HepG2 (cell line): ENCODE measurements around the gene ADCY9. TPM values are rescaled to one million over a fixed set of nuclear protein-coding genes. Genes with fewer than 3 reads are reported as not detected.

Experiments used
- ETV5 ChIP-seq: IDR thresholded peaks from 2 replicates; pipeline ENCODE4 v1.6.1; 2018; ENCODE audit warnings: missing biosample characterization, missing genetic modification reagents, inconsistent platforms, borderline replicate concordance
- FOSL1 ChIP-seq: sonication (generic); formaldehyde crosslinking; IDR thresholded peaks from 2 replicates; pipeline ENCODE4 v1.9.0; 2021; ENCODE audit warnings: missing genetic modification reagents, borderline replicate concordance
- FOXP1 ChIP-seq, 2 experiments: fragments of 450-650 bp in 1 of 2; IDR thresholded peaks; 2 replicates each; pipeline ENCODE4 v1.6.1; 2017 to 2018; ENCODE audit warnings: antibody characterized with exemption in 1 of 2
- KLF13 ChIP-seq: sonication (generic); formaldehyde crosslinking; IDR thresholded peaks from 2 replicates; pipeline ENCODE4 v1.4.0; 2020; ENCODE audit warnings: mild to moderate bottlenecking, missing genetic modification reagents
- MED13 ChIP-seq: sonication (generic); formaldehyde crosslinking; IDR thresholded peaks from 2 replicates; pipeline ENCODE4 v1.5.0; 2020; ENCODE audit warnings: missing genetic modification reagents
- PRPF4 ChIP-seq: fragments of 200-400 bp; formaldehyde crosslinking; IDR thresholded peaks from 2 replicates; pipeline ENCODE4 v1.6.1; 2016; ENCODE audit warnings: low read length, low read depth; ENCODE audit not compliant: poor library complexity, severe bottlenecking
- RXRB ChIP-seq: IDR thresholded peaks from 2 replicates; pipeline ENCODE4 v1.6.1; 2016; ENCODE audit warnings: borderline replicate concordance, missing genetic modification reagents, missing compliant biosample characterization
- ZFP36 ChIP-seq: fragments of 150-350 bp; IDR thresholded peaks from 2 replicates; pipeline ENCODE4 v1.6.1; 2018; ENCODE audit warnings: borderline replicate concordance, low read length, low read depth; ENCODE audit not compliant: partially characterized antibody
- ZNF17 ChIP-seq: sonication (generic); formaldehyde crosslinking; IDR thresholded peaks from 2 replicates; pipeline ENCODE4 v1.5.0; 2020; ENCODE audit warnings: mild to moderate bottlenecking, missing genetic modification reagents
- ZNF431 ChIP-seq: sonication (generic); formaldehyde crosslinking; IDR thresholded peaks from 2 replicates; pipeline ENCODE4 v1.9.0; 2022; ENCODE audit warnings: missing genetic modification reagents, low read depth, mild to moderate bottlenecking, borderline replicate concordance
- polyA plus RNA-seq, 8 experiments: library from polyadenylated mRNA; depleted of rRNA in 3 of 8; stranded (reverse) in 7 of 8; unstranded in 1 of 8; fragments of >200 nt; fragmentation: Illumina TruSeq in 4 of 8; extraction: Trizol in 4 of 8; gene quantifications; 2 replicates each; pipeline versions ENCODE4 v1.2.1 to v1.2.3, GENCODE V29; 2011 to 2016; ENCODE audit warnings: low read depth in 4 of 8, missing spikeins in 1 of 8, mixed read lengths in 1 of 8; ENCODE audit not compliant: insufficient read depth in 1 of 8
- total RNA-seq, 5 experiments: library from RNA; depleted of rRNA; stranded (reverse); fragments of >200 nt; fragmentation: Illumina TruSeq; extraction: Trizol; gene quantifications; 2 replicates each; pipeline ENCODE4 v1.2.3, GENCODE V29; 2016; ENCODE audit warnings: low read depth in 1 of 5
- TF ChIP-seq, protein P1 (sequence below): sonication (generic); formaldehyde crosslinking; IDR thresholded peaks from 2 replicates; pipeline ENCODE4 v1.5.0; 2020; ENCODE audit warnings: missing genetic modification reagents
- TF ChIP-seq, protein P2 (sequence below): sonication (generic); formaldehyde crosslinking; IDR thresholded peaks from 2 replicates; pipeline ENCODE4 v1.4.0; 2020; ENCODE audit warnings: missing genetic modification reagents; ENCODE audit errors: not compliant biosample characterization
- TF ChIP-seq, protein P3 (sequence below): IDR thresholded peaks from 2 replicates; pipeline ENCODE4 v1.6.1; 2016; ENCODE audit warnings: mild to moderate bottlenecking
- TF ChIP-seq, protein P4 (sequence below): sonication (generic); formaldehyde crosslinking; IDR thresholded peaks from 2 replicates; pipeline ENCODE4 v1.9.0; 2021; ENCODE audit warnings: missing genetic modification reagents, borderline replicate concordance
- TF ChIP-seq, protein P5 (sequence below): sonication (generic); formaldehyde crosslinking; IDR thresholded peaks from 2 replicates; pipeline ENCODE4 v1.8.0; 2022; ENCODE audit warnings: mild to moderate bottlenecking, missing genetic modification reagents
- TF ChIP-seq, protein P6 (sequence below): sonication (generic); formaldehyde crosslinking; IDR thresholded peaks from 2 replicates; pipeline ENCODE4 v1.8.1; 2022; ENCODE audit warnings: mild to moderate bottlenecking, missing genetic modification reagents
- TF ChIP-seq, protein P7 (sequence below): sonication (generic); formaldehyde crosslinking; IDR thresholded peaks from 2 replicates; pipeline ENCODE4 v1.5.1; 2020; ENCODE audit warnings: mild to moderate bottlenecking, moderate library complexity, missing genetic modification reagents

ADCY9 gene
- total and polyA plus RNA-seq, 2 of the 13 experiments (the other 11 are each of a cell fraction or from before 2014, with no cell fraction given), result 11.2 to 13.9 TPM

DNA sequence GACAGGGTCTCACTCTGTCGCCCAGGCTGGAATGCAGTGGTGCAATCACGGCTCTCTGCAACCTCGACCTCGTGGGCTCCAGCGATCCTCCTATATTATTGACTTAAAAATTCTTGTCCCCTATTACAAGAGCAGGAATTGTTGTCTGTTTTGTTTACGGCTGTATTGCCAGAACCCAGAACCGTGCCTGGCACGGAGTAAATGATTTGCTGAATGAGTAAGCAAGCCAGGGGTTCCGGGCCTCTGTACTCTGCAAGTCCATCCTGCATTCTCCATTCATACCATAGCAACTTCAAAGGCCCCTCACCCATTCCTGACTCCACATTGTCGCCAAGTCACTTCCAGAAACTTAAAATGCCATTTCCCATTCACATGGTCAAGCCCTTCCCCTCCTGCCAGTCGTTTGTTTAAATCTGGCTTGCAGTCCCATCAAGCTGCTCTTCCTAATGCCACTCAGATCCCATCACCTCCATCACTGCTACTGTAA is 6.9 kb downstream of the ADCY9 start (continued):
- TF ChIP-seq, protein P1, sequence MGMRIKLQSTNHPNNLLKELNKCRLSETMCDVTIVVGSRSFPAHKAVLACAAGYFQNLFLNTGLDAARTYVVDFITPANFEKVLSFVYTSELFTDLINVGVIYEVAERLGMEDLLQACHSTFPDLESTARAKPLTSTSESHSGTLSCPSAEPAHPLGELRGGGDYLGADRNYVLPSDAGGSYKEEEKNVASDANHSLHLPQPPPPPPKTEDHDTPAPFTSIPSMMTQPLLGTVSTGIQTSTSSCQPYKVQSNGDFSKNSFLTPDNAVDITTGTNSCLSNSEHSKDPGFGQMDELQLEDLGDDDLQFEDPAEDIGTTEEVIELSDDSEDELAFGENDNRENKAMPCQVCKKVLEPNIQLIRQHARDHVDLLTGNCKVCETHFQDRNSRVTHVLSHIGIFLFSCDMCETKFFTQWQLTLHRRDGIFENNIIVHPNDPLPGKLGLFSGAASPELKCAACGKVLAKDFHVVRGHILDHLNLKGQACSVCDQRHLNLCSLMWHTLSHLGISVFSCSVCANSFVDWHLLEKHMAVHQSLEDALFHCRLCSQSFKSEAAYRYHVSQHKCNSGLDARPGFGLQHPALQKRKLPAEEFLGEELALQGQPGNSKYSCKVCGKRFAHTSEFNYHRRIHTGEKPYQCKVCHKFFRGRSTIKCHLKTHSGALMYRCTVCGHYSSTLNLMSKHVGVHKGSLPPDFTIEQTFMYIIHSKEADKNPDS, result 0 out of 2 replicates have a peak, but pooled peaks have one; percentile 51
- TF ChIP-seq ZFP36, result no peak
- no peak for TF ChIP-seq ZNF431
- TF ChIP-seq, protein P2, sequence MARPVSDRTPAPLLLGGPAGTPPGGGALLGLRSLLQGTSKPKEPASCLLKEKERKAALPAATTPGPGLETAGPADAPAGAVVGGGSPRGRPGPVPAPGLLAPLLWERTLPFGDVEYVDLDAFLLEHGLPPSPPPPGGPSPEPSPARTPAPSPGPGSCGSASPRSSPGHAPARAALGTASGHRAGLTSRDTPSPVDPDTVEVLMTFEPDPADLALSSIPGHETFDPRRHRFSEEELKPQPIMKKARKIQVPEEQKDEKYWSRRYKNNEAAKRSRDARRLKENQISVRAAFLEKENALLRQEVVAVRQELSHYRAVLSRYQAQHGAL (CRISPR knock-in tag), result no peak
- TF ChIP-seq, protein P3, sequence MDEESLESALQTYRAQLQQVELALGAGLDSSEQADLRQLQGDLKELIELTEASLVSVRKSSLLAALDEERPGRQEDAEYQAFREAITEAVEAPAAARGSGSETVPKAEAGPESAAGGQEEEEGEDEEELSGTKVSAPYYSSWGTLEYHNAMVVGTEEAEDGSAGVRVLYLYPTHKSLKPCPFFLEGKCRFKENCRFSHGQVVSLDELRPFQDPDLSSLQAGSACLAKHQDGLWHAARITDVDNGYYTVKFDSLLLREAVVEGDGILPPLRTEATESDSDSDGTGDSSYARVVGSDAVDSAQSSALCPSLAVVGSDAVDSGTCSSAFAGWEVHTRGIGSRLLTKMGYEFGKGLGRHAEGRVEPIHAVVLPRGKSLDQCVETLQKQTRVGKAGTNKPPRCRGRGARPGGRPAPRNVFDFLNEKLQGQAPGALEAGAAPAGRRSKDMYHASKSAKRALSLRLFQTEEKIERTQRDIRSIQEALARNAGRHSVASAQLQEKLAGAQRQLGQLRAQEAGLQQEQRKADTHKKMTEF (CRISPR knock-in tag), result peak; percentile 37; the same call in 1 of the 2 replicates
- peak; percentile 84; the same call in 1 of the 2 replicates for TF ChIP-seq ETV5
- TF ChIP-seq, protein P4, sequence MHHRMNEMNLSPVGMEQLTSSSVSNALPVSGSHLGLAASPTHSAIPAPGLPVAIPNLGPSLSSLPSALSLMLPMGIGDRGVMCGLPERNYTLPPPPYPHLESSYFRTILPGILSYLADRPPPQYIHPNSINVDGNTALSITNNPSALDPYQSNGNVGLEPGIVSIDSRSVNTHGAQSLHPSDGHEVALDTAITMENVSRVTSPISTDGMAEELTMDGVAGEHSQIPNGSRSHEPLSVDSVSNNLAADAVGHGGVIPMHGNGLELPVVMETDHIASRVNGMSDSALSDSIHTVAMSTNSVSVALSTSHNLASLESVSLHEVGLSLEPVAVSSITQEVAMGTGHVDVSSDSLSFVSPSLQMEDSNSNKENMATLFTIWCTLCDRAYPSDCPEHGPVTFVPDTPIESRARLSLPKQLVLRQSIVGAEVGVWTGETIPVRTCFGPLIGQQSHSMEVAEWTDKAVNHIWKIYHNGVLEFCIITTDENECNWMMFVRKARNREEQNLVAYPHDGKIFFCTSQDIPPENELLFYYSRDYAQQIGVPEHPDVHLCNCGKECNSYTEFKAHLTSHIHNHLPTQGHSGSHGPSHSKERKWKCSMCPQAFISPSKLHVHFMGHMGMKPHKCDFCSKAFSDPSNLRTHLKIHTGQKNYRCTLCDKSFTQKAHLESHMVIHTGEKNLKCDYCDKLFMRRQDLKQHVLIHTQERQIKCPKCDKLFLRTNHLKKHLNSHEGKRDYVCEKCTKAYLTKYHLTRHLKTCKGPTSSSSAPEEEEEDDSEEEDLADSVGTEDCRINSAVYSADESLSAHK (CRISPR knock-in tag), result no peak
- 0 out of 2 replicates have a peak, but pooled peaks have one; percentile 9 for TF ChIP-seq MED13 (CRISPR knock-in tag)
- no peak for TF ChIP-seq KLF13 (CRISPR knock-in tag)
- TF ChIP-seq, protein P5, sequence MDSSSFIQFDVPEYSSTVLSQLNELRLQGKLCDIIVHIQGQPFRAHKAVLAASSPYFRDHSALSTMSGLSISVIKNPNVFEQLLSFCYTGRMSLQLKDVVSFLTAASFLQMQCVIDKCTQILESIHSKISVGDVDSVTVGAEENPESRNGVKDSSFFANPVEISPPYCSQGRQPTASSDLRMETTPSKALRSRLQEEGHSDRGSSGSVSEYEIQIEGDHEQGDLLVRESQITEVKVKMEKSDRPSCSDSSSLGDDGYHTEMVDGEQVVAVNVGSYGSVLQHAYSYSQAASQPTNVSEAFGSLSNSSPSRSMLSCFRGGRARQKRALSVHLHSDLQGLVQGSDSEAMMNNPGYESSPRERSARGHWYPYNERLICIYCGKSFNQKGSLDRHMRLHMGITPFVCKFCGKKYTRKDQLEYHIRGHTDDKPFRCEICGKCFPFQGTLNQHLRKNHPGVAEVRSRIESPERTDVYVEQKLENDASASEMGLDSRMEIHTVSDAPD (CRISPR knock-in tag), result 0 out of 2 replicates have a peak, but pooled peaks have one; percentile 18
- TF ChIP-seq PRPF4, result no peak
- TF ChIP-seq, protein P6, sequence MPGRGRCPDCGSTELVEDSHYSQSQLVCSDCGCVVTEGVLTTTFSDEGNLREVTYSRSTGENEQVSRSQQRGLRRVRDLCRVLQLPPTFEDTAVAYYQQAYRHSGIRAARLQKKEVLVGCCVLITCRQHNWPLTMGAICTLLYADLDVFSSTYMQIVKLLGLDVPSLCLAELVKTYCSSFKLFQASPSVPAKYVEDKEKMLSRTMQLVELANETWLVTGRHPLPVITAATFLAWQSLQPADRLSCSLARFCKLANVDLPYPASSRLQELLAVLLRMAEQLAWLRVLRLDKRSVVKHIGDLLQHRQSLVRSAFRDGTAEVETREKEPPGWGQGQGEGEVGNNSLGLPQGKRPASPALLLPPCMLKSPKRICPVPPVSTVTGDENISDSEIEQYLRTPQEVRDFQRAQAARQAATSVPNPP (CRISPR knock-in tag), result no peak
- no peak for TF ChIP-seq ZNF17 (CRISPR knock-in tag)
- TF ChIP-seq FOSL1, result peak; percentile 54; the same call in 1 of the 2 replicates
- peak; percentile 100 for TF ChIP-seq FOXP1 (IDR thresholded peaks at IDR 0.05)
- TF ChIP-seq FOXP1 (CRISPR knock-in tag; IDR thresholded peaks at IDR 0.05), result peak; percentile 99
- TF ChIP-seq, protein P7, sequence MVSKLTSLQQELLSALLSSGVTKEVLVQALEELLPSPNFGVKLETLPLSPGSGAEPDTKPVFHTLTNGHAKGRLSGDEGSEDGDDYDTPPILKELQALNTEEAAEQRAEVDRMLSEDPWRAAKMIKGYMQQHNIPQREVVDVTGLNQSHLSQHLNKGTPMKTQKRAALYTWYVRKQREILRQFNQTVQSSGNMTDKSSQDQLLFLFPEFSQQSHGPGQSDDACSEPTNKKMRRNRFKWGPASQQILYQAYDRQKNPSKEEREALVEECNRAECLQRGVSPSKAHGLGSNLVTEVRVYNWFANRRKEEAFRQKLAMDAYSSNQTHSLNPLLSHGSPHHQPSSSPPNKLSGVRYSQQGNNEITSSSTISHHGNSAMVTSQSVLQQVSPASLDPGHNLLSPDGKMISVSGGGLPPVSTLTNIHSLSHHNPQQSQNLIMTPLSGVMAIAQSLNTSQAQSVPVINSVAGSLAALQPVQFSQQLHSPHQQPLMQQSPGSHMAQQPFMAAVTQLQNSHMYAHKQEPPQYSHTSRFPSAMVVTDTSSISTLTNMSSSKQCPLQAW (CRISPR knock-in tag), result peak; percentile 17; the same call in 1 of the 2 replicates
- TF ChIP-seq RXRB, result peak; percentile 54
